CD4-positive, alpha-beta T cell treated with Interleukin-4 for 4 hours (primary cell): Measurements from ENCODE around the gene KCNN3.
A peak's percentile ranks its signal among the peaks of the same experiment; 100 is the strongest.

Experiments used
- DNase-seq: peaks from one replicate; pipeline ENCODE4 v3.0.0-alpha.2; 2020

The KCNN3 gene

DNA sequence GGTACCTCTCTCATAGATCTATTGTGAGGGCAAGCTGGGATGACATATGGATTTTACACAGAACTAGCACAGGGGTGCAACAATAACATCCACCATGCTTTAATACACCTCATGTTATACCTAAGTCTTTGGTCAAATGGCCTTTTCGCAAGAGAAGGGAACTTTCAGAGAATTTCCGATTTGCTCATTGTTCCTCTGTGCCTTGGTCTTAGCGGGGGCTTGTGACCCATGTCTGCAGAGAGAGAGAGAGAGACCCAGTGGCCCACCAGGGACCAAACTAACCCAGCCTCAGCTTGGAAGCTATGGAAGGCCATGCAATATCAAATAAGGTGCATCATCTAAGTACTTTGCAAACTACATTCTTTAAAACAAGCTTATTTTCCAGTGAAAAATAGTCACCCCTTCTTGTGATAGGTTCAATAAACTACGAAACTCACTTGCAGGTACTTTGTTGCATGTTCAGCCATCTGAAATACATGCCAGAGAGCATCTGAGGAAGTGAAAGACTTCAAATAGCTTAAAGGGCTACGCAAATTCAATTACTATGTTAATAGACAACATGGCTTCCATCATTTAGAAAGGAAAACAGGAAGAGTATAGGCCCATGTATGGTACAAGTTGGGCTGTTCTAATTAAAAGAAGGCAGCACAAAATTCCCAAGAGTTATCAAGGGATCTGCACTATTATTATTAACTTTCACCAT lies 100.7 kb downstream of the KCNN3 start:
- no peak for DNase-seq

DNA sequence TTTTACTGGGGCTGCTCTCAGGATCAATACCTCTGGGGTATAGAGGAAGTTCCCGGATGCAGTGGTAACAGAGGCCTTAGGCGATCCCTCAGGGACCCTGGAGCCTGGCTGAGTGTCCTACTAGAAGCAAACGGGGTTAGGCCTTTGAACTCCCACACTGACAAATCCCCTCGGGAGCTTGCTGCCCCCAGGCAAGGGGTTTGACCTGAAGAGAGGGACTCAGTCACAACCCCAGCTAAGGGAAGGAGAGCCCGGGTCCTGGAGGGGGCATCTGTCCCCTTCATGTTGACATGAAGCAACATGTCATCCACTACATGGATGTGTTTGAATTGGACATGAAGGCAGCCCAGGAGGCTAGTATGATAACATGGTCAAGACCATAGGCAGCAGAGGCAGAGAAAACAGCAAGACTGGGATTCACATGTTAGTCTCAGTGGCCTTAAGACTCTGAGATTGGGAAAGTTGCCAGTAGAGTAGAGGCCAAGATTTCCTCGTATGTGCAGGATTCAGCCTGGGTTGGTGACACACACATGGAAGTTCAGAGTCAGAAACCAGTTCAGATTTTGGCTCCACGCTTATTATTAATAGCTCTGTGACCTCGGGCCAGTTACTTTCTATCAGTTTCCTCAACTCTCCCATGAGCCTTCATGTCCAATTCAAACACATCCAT lies 101.5 kb downstream of the KCNN3 start:
- DNase-seq, result no peak

- no peak for DNase-seq
Observed at GRCh38 chr1:154767315-154768240, 102.5 kb downstream of the KCNN3 start.

DNA sequence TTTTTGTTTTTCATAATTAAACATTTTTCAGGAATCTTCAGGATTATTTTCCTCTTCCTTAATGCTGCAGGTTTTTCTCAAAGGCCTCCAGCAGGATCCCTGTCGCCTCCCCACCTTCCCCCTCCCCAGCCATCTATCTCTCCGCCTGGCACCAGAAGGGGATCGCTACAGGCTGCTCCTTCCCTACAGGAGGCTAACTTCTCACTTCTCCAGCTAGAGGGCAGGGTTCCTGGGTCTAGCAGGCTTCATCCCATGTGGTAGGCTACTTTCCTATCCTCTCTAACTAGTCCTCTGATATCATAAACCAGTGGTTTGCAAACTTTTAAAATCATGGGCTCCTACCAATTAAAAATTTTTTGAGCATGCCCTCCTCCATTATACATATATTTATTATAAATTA lies 104.1 kb downstream of the KCNN3 start:
- no peak for DNase-seq

GRCh38 chr1:154764773-154765172 lies 105.3 kb downstream of the KCNN3 start:
- DNase-seq, result no peak

GRCh38 chr1:154764181-154764580 lies 105.9 kb downstream of the KCNN3 start:
- no peak for DNase-seq

DNA sequence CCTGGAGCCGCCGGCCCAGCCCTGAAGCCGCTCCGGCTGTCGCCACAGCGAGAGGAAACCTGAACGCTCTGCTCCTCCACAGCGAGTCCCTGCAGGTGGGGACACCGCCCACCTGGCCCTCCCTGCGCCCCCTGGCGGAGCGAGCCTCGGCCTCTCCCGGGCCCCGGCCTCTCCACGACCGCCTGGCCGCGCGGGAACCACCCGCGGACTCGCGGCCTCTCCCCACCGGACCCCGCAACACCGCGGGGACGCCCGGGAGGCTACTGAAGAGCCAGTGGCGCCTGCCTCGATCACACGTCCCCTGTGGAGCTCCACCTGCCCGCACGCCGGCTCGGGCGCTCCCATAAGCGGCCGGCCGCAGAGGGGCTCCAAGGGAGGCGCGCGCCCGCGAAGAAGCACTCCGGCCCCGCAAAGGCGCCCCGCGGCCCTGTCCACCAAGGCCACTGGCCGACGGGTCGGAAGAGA lies 109.6 kb downstream of the KCNN3 start:
- peak; percentile 69 for DNase-seq

DNA sequence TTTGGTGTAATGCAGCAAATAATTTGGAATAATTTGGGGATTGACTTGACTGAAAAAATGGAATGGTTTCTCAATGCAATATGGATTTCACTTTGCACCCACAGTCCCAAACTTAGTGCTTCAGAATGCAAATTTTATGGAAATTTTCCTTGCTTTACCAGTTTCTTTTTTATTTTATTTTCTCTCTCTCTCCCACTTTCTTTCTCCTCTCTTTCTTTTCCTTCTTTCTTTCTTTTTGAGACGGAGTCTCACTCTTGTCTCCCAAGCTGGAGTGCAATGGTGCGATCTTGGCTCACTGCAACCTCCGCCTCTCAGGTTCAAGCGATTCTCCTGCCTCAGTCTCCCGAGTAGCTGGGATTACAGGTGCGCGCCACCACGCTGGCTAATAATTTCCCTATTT lies 110.3 kb downstream of the KCNN3 start:
- DNase-seq, result no peak

- no peak for DNase-seq
Observed at GRCh38 chr1:154759196-154759595, 110.9 kb downstream of the KCNN3 start.

GRCh38 chr1:154758346-154758745 lies 111.7 kb downstream of the KCNN3 start:
- no peak for DNase-seq

DNA sequence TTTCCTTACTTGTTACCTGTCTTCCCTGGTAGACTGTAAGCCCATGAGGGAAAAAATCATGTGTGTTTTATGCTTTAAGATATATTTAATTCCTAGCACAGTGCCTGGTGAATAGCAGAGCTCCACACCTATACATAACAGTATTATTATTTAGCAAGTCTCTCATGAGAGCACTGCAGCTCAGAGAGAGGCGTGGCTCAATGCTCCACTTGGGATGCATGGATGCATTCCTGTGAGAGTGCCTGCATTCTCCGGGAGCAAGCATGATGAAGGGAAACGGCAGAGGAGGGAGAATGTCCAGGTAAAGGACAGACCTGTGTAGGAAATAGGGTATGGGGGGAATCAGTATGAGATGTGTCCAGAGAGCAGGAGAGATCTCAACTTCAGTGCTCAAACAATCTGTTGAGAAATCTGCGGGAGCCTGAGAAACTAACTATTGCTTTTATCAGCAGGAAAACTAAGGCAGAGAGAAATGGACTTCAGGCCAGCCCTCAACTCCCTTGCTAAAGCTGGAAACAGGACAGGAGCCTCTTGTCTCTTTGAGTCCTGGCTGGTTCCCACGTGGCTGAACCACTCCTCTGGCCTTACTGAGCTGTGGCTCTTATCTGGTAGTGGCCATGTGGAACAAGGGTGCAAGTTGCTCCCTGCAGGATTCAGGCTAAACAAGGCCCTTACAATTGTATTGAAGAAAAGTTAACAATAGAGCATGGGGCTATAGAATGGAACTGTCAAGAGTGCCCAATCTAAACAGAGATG lies 113.1 kb downstream of the KCNN3 start:
- no peak for DNase-seq

- no peak for DNase-seq
Observed at GRCh38 chr1:154755858-154756730, 114.0 kb downstream of the KCNN3 start.

DNA sequence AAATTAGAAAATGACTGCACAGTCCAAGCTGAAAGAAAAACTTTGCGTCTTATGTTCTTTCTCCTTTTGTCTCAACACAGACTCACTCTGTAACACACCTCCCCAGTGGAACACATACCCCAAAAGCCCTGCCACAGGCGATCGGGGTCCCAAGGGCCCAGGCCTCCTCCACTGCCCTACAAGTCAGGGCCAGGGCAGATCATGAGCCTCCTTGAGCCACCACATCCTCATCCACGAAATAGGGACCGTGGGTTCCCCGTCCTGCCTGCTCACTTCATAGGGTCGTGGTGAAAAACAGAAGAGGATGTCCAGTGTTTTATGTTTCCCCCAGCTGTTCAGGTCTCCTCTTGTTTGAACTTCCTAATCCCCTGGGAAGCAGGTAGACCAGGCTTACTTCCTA lies 116.7 kb downstream of the KCNN3 start:
- DNase-seq, result no peak

DNA sequence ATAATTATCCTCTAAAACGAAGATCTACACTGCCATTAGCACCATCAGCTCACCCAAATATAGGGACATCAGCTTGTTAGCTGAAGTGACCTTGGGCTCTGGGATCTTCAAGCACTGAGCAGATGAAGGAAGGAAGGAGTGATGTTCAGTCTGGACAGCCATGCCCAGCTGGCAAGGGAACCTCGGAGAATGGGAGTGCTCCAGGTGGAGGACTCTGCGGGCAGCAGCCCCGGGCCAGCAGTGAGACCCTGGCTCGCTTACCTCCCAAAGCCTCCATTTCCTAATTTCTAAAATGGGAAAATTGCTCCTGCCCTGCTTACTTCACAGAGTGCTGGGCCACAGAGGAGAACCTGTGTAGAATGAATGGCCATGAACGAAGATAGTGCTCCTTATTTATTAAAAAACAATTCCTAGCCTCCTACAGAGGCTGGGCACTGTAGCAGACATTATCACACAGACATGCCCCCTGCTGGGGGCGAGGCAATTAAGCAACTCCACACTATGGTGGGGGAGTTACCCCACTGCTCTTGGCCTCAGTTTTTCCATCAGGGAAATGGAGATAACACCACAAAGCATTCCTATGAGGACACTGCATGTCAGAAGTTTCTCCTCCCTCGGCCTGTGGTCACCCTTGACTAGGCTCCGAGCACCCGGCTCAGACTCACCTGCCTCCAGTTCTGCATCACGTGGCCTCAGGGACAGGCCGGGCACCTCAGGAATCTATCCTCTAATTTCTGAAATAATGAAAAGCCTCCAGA lies 117.6 kb downstream of the KCNN3 start:
- DNase-seq, result no peak

DNA sequence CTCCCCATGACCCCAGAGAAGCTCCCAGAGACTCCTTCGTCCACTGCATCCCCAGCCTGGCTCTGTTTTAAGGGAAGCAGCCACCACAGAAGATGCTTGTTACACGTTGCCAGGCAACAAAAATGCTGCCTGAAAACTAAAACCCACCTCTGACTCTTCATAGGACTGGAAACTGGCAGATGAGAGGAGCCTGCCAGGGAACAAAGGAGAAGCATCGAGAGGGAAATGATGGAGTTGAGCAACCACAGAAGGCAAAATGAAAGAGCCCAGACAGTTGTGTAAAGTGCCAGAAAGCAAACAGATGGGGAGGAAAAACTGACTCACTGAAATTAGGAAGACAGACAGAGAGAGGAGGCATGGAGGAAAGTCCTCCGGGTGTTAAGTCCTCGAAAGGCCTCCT lies 118.4 kb downstream of the KCNN3 start:
- DNase-seq, result no peak

DNA sequence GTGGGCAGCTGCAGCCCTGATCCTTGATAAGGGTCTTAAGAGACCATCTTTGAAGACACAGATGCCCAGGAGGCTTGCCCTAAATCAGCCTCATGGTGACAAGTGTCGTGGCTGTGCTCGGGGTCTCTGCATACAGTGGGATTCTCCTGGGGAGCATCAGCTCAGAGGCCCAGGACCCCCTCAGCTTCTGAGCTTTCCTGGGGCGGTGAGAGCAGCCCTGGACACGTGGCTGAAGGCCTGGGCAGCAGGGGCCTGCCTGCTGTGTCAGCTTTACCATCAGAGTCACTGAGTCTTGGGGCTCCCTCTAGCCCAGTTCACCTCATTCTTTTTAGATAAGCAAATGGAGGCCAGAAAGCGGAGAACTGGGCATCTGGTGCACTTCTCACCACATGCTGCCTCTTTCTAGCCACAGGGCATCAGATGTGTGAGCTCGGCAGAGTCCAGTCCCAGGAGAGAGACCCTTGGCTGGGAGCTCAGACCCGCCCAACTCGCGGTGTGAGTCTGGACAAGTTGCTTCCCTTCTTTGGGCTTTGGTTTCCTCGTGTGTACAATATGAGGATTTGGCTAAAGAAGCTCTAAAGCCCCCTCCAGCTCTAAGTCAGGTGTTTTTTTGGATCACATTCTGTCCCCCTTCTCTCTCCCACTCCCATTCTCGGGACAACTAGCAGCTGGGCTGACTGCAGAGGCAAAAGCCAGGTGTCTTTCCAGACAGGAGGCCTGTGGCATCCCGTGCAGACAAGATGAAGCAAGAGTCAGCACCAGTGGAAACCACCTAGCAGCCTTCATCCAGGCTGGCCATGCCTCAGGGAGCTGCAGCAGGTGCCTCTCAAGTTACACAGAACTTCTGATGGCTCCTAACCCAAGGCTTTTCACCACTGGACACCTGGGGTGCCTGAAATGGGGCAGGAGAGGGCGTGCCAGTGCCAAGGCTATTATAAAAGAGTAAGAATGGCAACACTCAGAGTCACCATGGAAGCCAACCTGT lies 119.1 kb downstream of the KCNN3 start:
- no peak for DNase-seq

GRCh38 chr1:154749078-154749760 lies 120.9 kb downstream of the KCNN3 start:
- DNase-seq, result no peak

- DNase-seq, result no peak
Observed at GRCh38 chr1:154748405-154748775, 121.7 kb downstream of the KCNN3 start.

DNA sequence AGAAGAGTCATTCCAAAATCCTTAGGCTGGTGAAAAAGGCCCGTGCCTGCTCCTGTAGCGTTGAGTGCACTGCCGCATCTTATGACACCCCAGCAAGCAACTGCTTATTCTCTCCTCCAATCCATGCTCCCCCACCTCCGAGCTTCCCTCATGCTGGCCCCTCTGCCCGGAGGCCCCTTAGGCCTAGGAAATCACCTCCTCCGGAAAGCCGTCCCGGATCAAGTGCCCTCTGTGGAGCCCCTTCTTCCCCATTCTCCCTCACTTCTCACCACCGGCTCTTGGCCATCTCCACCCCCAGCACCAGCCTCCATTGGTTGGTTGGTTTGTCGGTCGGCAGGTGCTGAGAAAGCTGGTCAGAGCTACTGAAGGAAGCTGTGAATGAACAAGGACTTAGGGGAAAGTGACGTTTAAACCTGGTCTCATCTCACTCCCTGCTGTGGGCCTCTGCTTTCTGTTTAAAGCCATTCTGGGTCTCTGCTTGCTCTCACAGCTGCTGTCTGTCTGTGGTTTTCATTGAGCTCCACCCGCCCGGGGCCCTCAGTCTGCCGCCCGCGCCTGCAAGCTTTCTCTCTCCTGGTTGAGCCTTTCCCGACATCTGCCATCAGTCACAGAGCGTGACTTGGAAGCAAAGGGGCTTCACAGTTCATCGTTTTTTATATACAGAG lies 122.2 kb downstream of the KCNN3 start:
- peak; percentile 39 for DNase-seq
